Right lobe of liver (tissue), 6 donors: Measurements from ENCODE around the gene LSM12. TPM values are rescaled to one million over a fixed set of nuclear protein-coding genes. Genes with fewer than 3 reads are reported as not detected.
A peak's percentile ranks its signal among the peaks of the same experiment; 100 is the strongest.

Experiments
- ATAC-seq, 4 donors: fragments of 200-7000 bp; cut with Tn5 transposase; one replicate each; pipeline ENCODE4 v1.9.1; 2020; ENCODE audit warnings: mild to moderate bottlenecking in 4 of 4, moderate library complexity in 4 of 4
- DNase-seq, 3 donors: peaks; one replicate each; pipeline ENCODE4 v3.0.0-alpha.2; 2020
- H3K27ac ChIP-seq, 3 donors: fragments of 200-600 bp; one replicate each; pipeline ENCODE4 v1.8.0; 2022
- H3K27me3 ChIP-seq, 2 donors: fragments of 200-600 bp; one replicate each; pipeline ENCODE4 v1.8.0; 2022
- H3K36me3 ChIP-seq, 4 donors: fragments of 200-600 bp; sonication (generic) in 1 of 4; one replicate each; pipeline versions ENCODE4 v1.5.1 to v1.8.0; 2017 to 2022; ENCODE audit warnings: control low read depth in 1 of 4
- H3K4me1 ChIP-seq, 4 donors: fragments of 200-600 bp; sonication (generic) in 1 of 4; one replicate each; pipeline versions ENCODE4 v1.5.1 to v1.8.0; 2017 to 2022; ENCODE audit warnings: control low read depth in 1 of 4
- H3K4me3 ChIP-seq, 3 donors: fragments of 200-600 bp; one replicate each; pipeline ENCODE4 v1.8.0; 2022
- H3K9me3 ChIP-seq, 4 donors: fragments of 200-600 bp; sonication (generic) in 1 of 4; one replicate each; pipeline versions ENCODE4 v1.5.1 to v1.8.0; 2017 to 2022; ENCODE audit warnings: control low read depth in 1 of 4
- CTCF ChIP-seq, 4 donors: fragments of 200-600 bp in 3 of 4; fragments of 450-650 bp in 1 of 4; IDR thresholded peaks; one replicate each; pipeline versions ENCODE4 v1.5.1 to v1.8.0; 2016 to 2022; ENCODE audit warnings: antibody characterized with exemption in 4 of 4, mild to moderate bottlenecking in 2 of 4
- POLR2A ChIP-seq: fragments of 450-650 bp; IDR thresholded peaks from one replicate; pipeline ENCODE4 v1.6.1; 2017; ENCODE audit warnings: antibody characterized with exemption, mild to moderate bottlenecking
- WGBS: methylation state at CpG from one replicate; pipeline ENCODE4 v1.1.6; 2018; ENCODE audit warnings: low coverage, low lambda C conversion rate; ENCODE audit not compliant: insufficient coverage; ENCODE audit errors: missing lambda C conversion rate; 5-methylcytosine and 5-hydroxymethylcytosine counted together
- intact Hi-C, 2 donors: fragments of 100-400 bp; cut with DNase I; formaldehyde crosslinking; loops; one replicate each; pipeline versions ENCODE4 v1.11.2 to v1.14.1; 2022
- total RNA-seq, 6 experiments: library from RNA; depleted of rRNA in 2 of 6; stranded (reverse); fragments of >200 nt in 2 of 6; fragmentation: NEBNext Ultra II Directional in 3 of 6; extraction: Animal tissue kit (Norgen Biotek cat#: 25700) in 3 of 6; gene quantifications; one replicate each; pipeline versions ENCODE4 v1.1.0 to v1.2.4, GENCODE V29; 2016 to 2023
- donor health status: DM: no; HTN: yes; CAD: no.
- donor health status: DM: no; HTN: no; CAD: no.
- donor health status: DM: no; HTN: no; CAD: no.
- donor health status: DM: no; HTN: yes; CAD: no.
- donor health status: DM: no; HTN: yes; CAD: no.

The LSM12 gene
- total RNA-seq, 6 experiments from 2014 or later = 24.2 to 30.6 (median 29.4) TPM

GRCh38 chr17:44113382-44113781 lies 46.9 kb upstream of the LSM12 start:
- Histone ChIP-seq H3K27me3 (no peaks in the 10 kb centered on the region), H3K36me3 (no peaks in the 10 kb centered on the region), H3K4me3 (no peak overlapping the region), H3K4me1 (peaks cover 2 to 35% (median 17%) of the 10 kb centered on the region in 4 donors), H3K27ac (no peak overlapping the region), H3K9me3 (no peaks in the 10 kb centered on the region)
- no CpG with 5 or more reads among the region's 1 CpG for WGBS
- DNase-seq (no peak), ATAC-seq (no peak)
- intact Hi-C loops = no loop called here
- TF ChIP-seq CTCF (IDR thresholded peaks at IDR 0.05) (no peak), POLR2A (no peak)

- H3K27ac ChIP-seq = peak overlapping the region in 1 of 3 donors; percentile 25
- 64% methylated on average over 3 of the region's 4 CpGs for WGBS
- no peaks in the 10 kb centered on the region for H3K27me3 ChIP-seq
- ATAC-seq (no peak), DNase-seq (no peak)
- no peak for TF ChIP-seq CTCF (IDR thresholded peaks at IDR 0.05)
- TF ChIP-seq POLR2A = no peak
- no peak overlapping the region for H3K4me3 ChIP-seq
- H3K9me3 ChIP-seq = no peaks in the 10 kb centered on the region
- H3K36me3 ChIP-seq = no peaks in the 10 kb centered on the region
- peaks cover 2 to 43% (median 24%) of the 10 kb centered on the region in 4 donors for H3K4me1 ChIP-seq
- intact Hi-C loops = no loop called here
Measured at GRCh38 chr17:44112284-44113280, 46.1 kb upstream of the LSM12 start.

GRCh38 chr17:44111777-44112176 lies 45.3 kb upstream of the LSM12 start:
- H3K27me3 ChIP-seq = no peaks in the 10 kb centered on the region
- intact Hi-C loops = no loop called here
- DNase-seq (no peak), ATAC-seq (no peak)
- H3K9me3 ChIP-seq = no peaks in the 10 kb centered on the region
- peak overlapping the region in 2 of 3 donors; percentile 54 to 89 for H3K27ac ChIP-seq
- H3K4me3 ChIP-seq = no peak overlapping the region
- peaks cover 2 to 51% (median 28%) of the 10 kb centered on the region in 4 donors for H3K4me1 ChIP-seq
- TF ChIP-seq CTCF (IDR thresholded peaks at IDR 0.05) (no peak), POLR2A (no peak)
- no peaks in the 10 kb centered on the region for H3K36me3 ChIP-seq
- no CpG with 5 or more reads among the region's 3 CpGs for WGBS

GRCh38 chr17:44110823-44111633 lies 44.6 kb upstream of the LSM12 start:
- Histone ChIP-seq H3K4me3 (peak overlapping the region; percentile 32 to 58 (median 50)), H3K4me1 (peaks cover 2 to 54% (median 29%) of the 10 kb centered on the region in 4 donors), H3K27ac (peak overlapping the region; percentile 65 to 89 (median 84)), H3K36me3 (no peaks in the 10 kb centered on the region), H3K9me3 (no peaks in the 10 kb centered on the region), H3K27me3 (no peaks in the 10 kb centered on the region)
- TF ChIP-seq POLR2A (peak; percentile 94), CTCF (IDR thresholded peaks at IDR 0.05) (peak in 1 of 4 donors; percentile 10)
- 3% methylated on average over 7 of the region's 28 CpGs for WGBS
- ATAC-seq (peak; percentile 79 to 88 (median 84)), DNase-seq (peak; percentile 99 to 100 (median 99))
- intact Hi-C loops = no loop called here
